H9 (cell line): ENCODE measurements around the gene KMT2B. TPM values are rescaled to one million over a fixed set of nuclear protein-coding genes. Genes with fewer than 3 reads are reported as not detected.

ENCODE experiments used
- DNase-seq: peaks from one replicate; pipeline ENCODE4 v3.0.0-alpha.2; 2017
- H2AFZ ChIP-seq: one replicate; pipeline ENCODE4 v1.6.1; 2013; ENCODE audit warnings: mild to moderate bottlenecking, low read length, control low read depth, moderate library complexity
- H2AK5ac ChIP-seq: 2 replicates; pipeline ENCODE4 v1.6.1; 2013; ENCODE audit warnings: low read length, control low read depth, mixed read lengths; ENCODE audit not compliant: insufficient read length
- H2BK120ac ChIP-seq: one replicate; pipeline ENCODE4 v1.6.1; 2013; ENCODE audit warnings: low read depth, mild to moderate bottlenecking, low read length, control low read depth, inconsistent platforms; ENCODE audit not compliant: poor library complexity, severe bottlenecking
- H2BK12ac ChIP-seq: 2 replicates; pipeline ENCODE4 v1.6.1; 2013; ENCODE audit warnings: low read length, control low read depth, mixed read lengths, low read depth; ENCODE audit not compliant: insufficient read length
- H2BK15ac ChIP-seq: 2 replicates; pipeline ENCODE4 v1.6.1; 2013; ENCODE audit warnings: low read depth, low read length, control low read depth
- H2BK20ac ChIP-seq: one replicate; pipeline ENCODE4 v1.6.1; 2013; ENCODE audit warnings: low read depth, mild to moderate bottlenecking, low read length, control low read depth, inconsistent platforms; ENCODE audit not compliant: poor library complexity, severe bottlenecking
- H2BK5ac ChIP-seq: 2 replicates; pipeline ENCODE4 v1.6.1; 2013; ENCODE audit warnings: low read length, control low read depth, mixed read lengths; ENCODE audit not compliant: insufficient read length
- H3K14ac ChIP-seq: 2 replicates; pipeline ENCODE4 v1.6.1; 2013; ENCODE audit warnings: low read length, control low read depth; ENCODE audit not compliant: insufficient read depth
- H3K18ac ChIP-seq: 2 replicates; pipeline ENCODE4 v1.6.1; 2013; ENCODE audit warnings: low read depth, mild to moderate bottlenecking, mixed read lengths, low read length, control low read depth; ENCODE audit not compliant: insufficient read length
- H3K23ac ChIP-seq: 2 replicates; pipeline ENCODE4 v1.6.1; 2013; ENCODE audit warnings: low read length, control low read depth, mixed read lengths, low read depth; ENCODE audit not compliant: insufficient read length
- H3K23me2 ChIP-seq: 2 replicates; pipeline ENCODE4 v1.6.1; 2013; ENCODE audit warnings: low read depth, mild to moderate bottlenecking, mixed read lengths, low read length, control low read depth; ENCODE audit not compliant: insufficient read length, poor library complexity, severe bottlenecking
- H3K27ac ChIP-seq: 2 replicates; pipeline ENCODE4 v1.5.1; 2013; ENCODE audit warnings: low read length, control low read depth, mixed read lengths, low read depth; ENCODE audit not compliant: insufficient read length
- H3K27me3 ChIP-seq: 2 replicates; pipeline ENCODE4 v1.6.1; 2013; ENCODE audit warnings: low read length, control low read depth, inconsistent platforms; ENCODE audit not compliant: insufficient read depth
- H3K4ac ChIP-seq: 2 replicates; pipeline ENCODE4 v1.6.1; 2013; ENCODE audit warnings: low read depth, mild to moderate bottlenecking, control low read depth, inconsistent platforms, low read length, moderate library complexity
- H3K4me1 ChIP-seq: 2 replicates; pipeline ENCODE4 v1.6.1; 2013; ENCODE audit warnings: low read length, control low read depth, inconsistent platforms; ENCODE audit not compliant: insufficient read depth
- H3K4me2 ChIP-seq: 2 replicates; pipeline ENCODE4 v1.6.1; 2013; ENCODE audit warnings: low read length, control low read depth, mixed read lengths; ENCODE audit not compliant: insufficient read length, insufficient read depth
- H3K56ac ChIP-seq: 2 replicates; pipeline ENCODE4 v1.6.1; 2013; ENCODE audit warnings: low read depth, mild to moderate bottlenecking, mixed read lengths, low read length, control low read depth; ENCODE audit not compliant: insufficient read length
- H3K79me1 ChIP-seq: 2 replicates; pipeline ENCODE4 v1.6.1; 2013; ENCODE audit warnings: low read depth, mild to moderate bottlenecking, moderate library complexity, low read length, control low read depth, inconsistent platforms; ENCODE audit not compliant: insufficient read depth, poor library complexity, severe bottlenecking
- H3K79me2 ChIP-seq: 2 replicates; pipeline ENCODE4 v1.6.1; 2013; ENCODE audit warnings: low read length, control low read depth, inconsistent platforms; ENCODE audit not compliant: insufficient read depth
- H3K9ac ChIP-seq: 2 replicates; pipeline ENCODE4 v1.6.1; 2013; ENCODE audit warnings: low read length, control low read depth, mixed read lengths; ENCODE audit not compliant: insufficient read length; ENCODE audit errors: extremely low read depth
- H3K9me3 ChIP-seq: one replicate; pipeline ENCODE4 v1.6.1; 2013; ENCODE audit warnings: low read depth, low read length, inconsistent platforms; ENCODE audit not compliant: control insufficient read depth
- H3T11ph ChIP-seq: one replicate; pipeline ENCODE4 v1.6.1; 2013; ENCODE audit warnings: mild to moderate bottlenecking, low read length, control low read depth, inconsistent platforms
- H4K20me1 ChIP-seq: one replicate; pipeline ENCODE4 v1.6.1; 2013; ENCODE audit not compliant: control insufficient read depth, insufficient read length, insufficient read depth
- H4K5ac ChIP-seq: 2 replicates; pipeline ENCODE4 v1.6.1; 2013; ENCODE audit warnings: low read depth, mild to moderate bottlenecking, mixed read lengths, low read length, control low read depth; ENCODE audit not compliant: insufficient read length
- H4K8ac ChIP-seq: replicated peaks from 2 replicates; pipeline ENCODE4 v1.6.1; 2013; ENCODE audit warnings: low read length, control low read depth, mixed read lengths, low read depth; ENCODE audit not compliant: insufficient read length
- H4K91ac ChIP-seq: 2 replicates; pipeline ENCODE4 v1.6.1; 2013; ENCODE audit warnings: low read depth, mild to moderate bottlenecking, moderate library complexity, mixed read lengths, low read length, control low read depth; ENCODE audit not compliant: insufficient read length
- H3K27ac Mint-ChIP-seq, 3 experiments: 2 replicates in 2 of 3; 3 replicates in 1 of 3; pipeline ENCODE4 v1.8.0; 2020 to 2021; ENCODE audit warnings: mixed read lengths in 3 of 3, mild to moderate bottlenecking in 1 of 3, moderate library complexity in 1 of 3
- H3K27me3 Mint-ChIP-seq: 2 replicates; pipeline ENCODE4 v1.8.0; 2021; ENCODE audit warnings: low read depth, mild to moderate bottlenecking, moderate library complexity, mixed read lengths
- H3K36me3 Mint-ChIP-seq, 3 experiments: 2 replicates in 2 of 3; 3 replicates in 1 of 3; pipeline ENCODE4 v1.8.0; 2020 to 2021; ENCODE audit warnings: low read depth in 3 of 3, mixed read lengths in 3 of 3; ENCODE audit not compliant: insufficient read depth in 1 of 3
- H3K4me1 Mint-ChIP-seq, 2 experiments: 2 replicates each; pipeline ENCODE4 v1.8.0; 2020; ENCODE audit warnings: mixed read lengths in 2 of 2
- H3K4me3 Mint-ChIP-seq, 2 experiments: 2 replicates in 1 of 2; 3 replicates in 1 of 2; pipeline ENCODE4 v1.8.0; 2020 to 2021; ENCODE audit warnings: mild to moderate bottlenecking in 2 of 2, mixed read lengths in 2 of 2, moderate library complexity in 1 of 2
- H3K9me3 Mint-ChIP-seq, 2 experiments: 2 replicates in 1 of 2; 3 replicates in 1 of 2; pipeline ENCODE4 v1.8.0; 2020; ENCODE audit warnings: mild to moderate bottlenecking in 2 of 2, mixed read lengths in 2 of 2, moderate library complexity in 1 of 2
- CTCF ChIP-seq: fragments of 200-600 bp; sonication (generic); conservative IDR thresholded peaks from 3 replicates; pipeline ENCODE4 v1.8.0; 2021; ENCODE audit warnings: antibody characterized with exemption, mild to moderate bottlenecking
- WGBS: extraction: QIAGEN DNeasy Blood & Tissue Kit; methylation state at CpG from one replicate; pipeline ENCODE4 v1.1.7; 2013; ENCODE audit warnings: missing lambda C conversion rate, low lambda C conversion rate, mixed read lengths; ENCODE audit not compliant: insufficient read length; ENCODE audit errors: extremely low coverage; 5-methylcytosine and 5-hydroxymethylcytosine counted together
- total RNA-seq: library from RNA; stranded (reverse); gene quantifications from 2 replicates; pipeline ENCODE4 v1.2.1, GENCODE V29; 2021

The KMT2B gene
- total RNA-seq, 1 experiment from 2014 or later = 47.7 TPM

GRCh38 chr19:35738021-35738886 lies 20.5 kb downstream of the KMT2B start:
- Histone ChIP-seq H3K4me1 (no peaks in the 10 kb centered on the region), H3K79me2 (no peaks in the 10 kb centered on the region), H3T11ph (no peak overlapping the region), H2BK120ac (no peak overlapping the region), H2BK12ac (no peak overlapping the region), H2BK15ac (no peak overlapping the region), H3K4me2 (no peak overlapping the region), H3K14ac (no peak overlapping the region), H3K9ac (no peak overlapping the region), H3K23me2 (peaks cover 6% of the 10 kb centered on the region), H3K27me3 (no peaks in the 10 kb centered on the region), H4K8ac (no peak overlapping the region), H3K79me1 (no peaks in the 10 kb centered on the region), H3K9me3 (no peaks in the 10 kb centered on the region), H2BK5ac (no peak overlapping the region), H4K5ac (no peak overlapping the region), H4K91ac (no peak overlapping the region), H3K27ac (no peak overlapping the region), H4K20me1 (no peaks in the 10 kb centered on the region), H3K4ac (no peak overlapping the region), H3K23ac (no peak overlapping the region), H2BK20ac (no peak overlapping the region), H2AK5ac (no peak overlapping the region), H3K18ac (no peak overlapping the region), H2AFZ (no peak overlapping the region), H3K56ac (no peak overlapping the region)
- DNase-seq = no peak
- Mint-ChIP-seq H3K27ac (no peak overlapping the region; a peak in 1 of 7 replicates), H3K4me1 (peaks cover 6 to 12% of the 10 kb centered on the region in 2 experiments), H3K9me3 (no peaks in the 10 kb centered on the region), H3K27me3 (no peaks in the 10 kb centered on the region), H3K4me3 (no peak overlapping the region), H3K36me3 (peaks cover 38 to 58% (median 51%) of the 10 kb centered on the region in 3 experiments; a peak in 6 of 7 replicates)
- WGBS = no CpG with 5 or more reads among the region's 37 CpGs
- no peak for TF ChIP-seq CTCF
